K562 (cell line): ENCODE measurements around the gene BZW1. TPM values are rescaled to one million over a fixed set of nuclear protein-coding genes. Genes with fewer than 3 reads are reported as not detected.

ENCODE experiments used
- FOS ChIP-seq: IDR thresholded peaks from 3 replicates; pipeline ENCODE4 v1.6.1; 2011; ENCODE audit not compliant: insufficient read length; ENCODE audit errors: extremely low read depth
- HDAC1 ChIP-seq, 2 experiments: fragments of 450-650 bp; IDR thresholded peaks; 2 replicates each; pipeline ENCODE4 v1.6.1; 2016 to 2017; ENCODE audit warnings: inconsistent platforms in 1 of 2, mild to moderate bottlenecking in 1 of 2, moderate library complexity in 1 of 2
- ILK ChIP-seq: fragments of 450-650 bp; IDR thresholded peaks from 2 replicates; pipeline ENCODE4 v1.6.1; 2016; ENCODE audit warnings: missing genetic modification characterization, low read depth, mild to moderate bottlenecking, missing compliant biosample characterization, moderate library complexity, borderline replicate concordance
- JUND ChIP-seq, 2 experiments: IDR thresholded peaks; 2 replicates in 1 of 2; 3 replicates in 1 of 2; pipeline ENCODE4 v1.6.1; 2011; ENCODE audit warnings: borderline replicate concordance in 2 of 2, low read depth in 2 of 2, low read length in 2 of 2, improper control_type of control experiment in 1 of 2, missing biosample characterization in 1 of 2, missing genetic modification characterization in 1 of 2, missing genetic modification reagents in 1 of 2
- KDM2B ChIP-seq: fragments of 250-450 bp; sonication (Bioruptor Pico); IDR thresholded peaks from 2 replicates; pipeline ENCODE4 v1.8.0; 2021; ENCODE audit warnings: mild to moderate bottlenecking, moderate library complexity
- KLF16 ChIP-seq: IDR thresholded peaks from 2 replicates; pipeline ENCODE4 v1.6.1; 2016; ENCODE audit warnings: antibody characterized with exemption
- MED1 ChIP-seq: sonication (generic); formaldehyde crosslinking; IDR thresholded peaks from 2 replicates; pipeline ENCODE4 v1.8.1; 2023; ENCODE audit warnings: missing genetic modification reagents, borderline replicate concordance
- NFRKB ChIP-seq: fragments of 450-650 bp; IDR thresholded peaks from 2 replicates; pipeline ENCODE4 v1.6.1; 2016; ENCODE audit warnings: low read depth
- PHF20 ChIP-seq: fragments of 450-650 bp; IDR thresholded peaks from 2 replicates; pipeline ENCODE4 v1.6.1; 2018; ENCODE audit not compliant: partially characterized antibody
- POLR2B ChIP-seq: fragments of 450-650 bp; IDR thresholded peaks from 2 replicates; pipeline ENCODE4 v1.6.1; 2018; ENCODE audit warnings: low read depth; ENCODE audit not compliant: partially characterized antibody
- PYGO2 ChIP-seq: fragments of 450-650 bp; IDR thresholded peaks from 2 replicates; pipeline ENCODE4 v1.6.1; 2016; ENCODE audit warnings: mild to moderate bottlenecking, missing genetic modification characterization, moderate library complexity, missing compliant biosample characterization
- RBBP5 ChIP-seq: fragments of 200-600 bp; sonication (generic); IDR thresholded peaks from 2 replicates; pipeline ENCODE4 v1.6.1; 2012; ENCODE audit warnings: borderline replicate concordance, mild to moderate bottlenecking, low read length, control low read depth, inconsistent platforms; ENCODE audit not compliant: insufficient read depth, poor library complexity, severe bottlenecking
- SAP30 ChIP-seq: fragments of 200-600 bp; sonication (generic); IDR thresholded peaks from 2 replicates; pipeline ENCODE4 v1.6.1; 2012; ENCODE audit warnings: borderline replicate concordance, low read depth, mild to moderate bottlenecking, moderate library complexity, low read length, control low read depth, inconsistent platforms; ENCODE audit not compliant: insufficient read depth, poor library complexity, severe bottlenecking
- SETDB1 ChIP-seq: IDR thresholded peaks from one replicate; pipeline ENCODE4 v1.6.1; 2012; ENCODE audit warnings: low read length, control low read depth, inconsistent platforms
- SIRT6 ChIP-seq: IDR thresholded peaks from one replicate; pipeline ENCODE4 v1.6.1; 2012; ENCODE audit warnings: low read depth, mild to moderate bottlenecking, control low read depth, inconsistent platforms, low read length, moderate library complexity
- TFAM ChIP-seq: fragments of 250-450 bp; sonication (Bioruptor Pico); conservative IDR thresholded peaks from 2 replicates; pipeline ENCODE4 v1.5.0; 2021; ENCODE audit warnings: mild to moderate bottlenecking, moderate library complexity
- THRA ChIP-seq: fragments of 450-650 bp; IDR thresholded peaks from 2 replicates; pipeline ENCODE4 v1.6.1; 2017; ENCODE audit warnings: mild to moderate bottlenecking, moderate library complexity
- ZBTB8A ChIP-seq: fragments of 450-650 bp; IDR thresholded peaks from 2 replicates; pipeline ENCODE4 v1.6.1; 2018; ENCODE audit warnings: mild to moderate bottlenecking, moderate library complexity; ENCODE audit not compliant: partially characterized antibody
- ZKSCAN8 ChIP-seq: fragments of 200-800 bp; sonication (Bioruptor generic); IDR thresholded peaks from 2 replicates; pipeline ENCODE4 v1.6.1; 2016; ENCODE audit warnings: missing genetic modification characterization, missing compliant biosample characterization
- ZNF12 ChIP-seq: sonication (generic); formaldehyde crosslinking; IDR thresholded peaks from 2 replicates; pipeline ENCODE4 v1.4.0; 2020; ENCODE audit warnings: mild to moderate bottlenecking, missing genetic modification reagents
- ZNF146 ChIP-seq: IDR thresholded peaks from one replicate; pipeline ENCODE4 v1.6.1; 2018; ENCODE audit warnings: missing compliant biosample characterization; ENCODE audit not compliant: unreplicated experiment
- ZNF311 ChIP-seq: fragments of 250-450 bp; sonication (Bioruptor Pico); IDR thresholded peaks from 2 replicates; pipeline ENCODE4 v1.4.0; 2020; ENCODE audit warnings: mild to moderate bottlenecking, moderate library complexity
- ZNF717 ChIP-seq: fragments of 250-450 bp; sonication (Bioruptor Pico); IDR thresholded peaks from 2 replicates; pipeline ENCODE4 v1.5.0; 2021
- polyA plus RNA-seq, 8 experiments: library from polyadenylated mRNA; depleted of rRNA in 4 of 8; stranded (reverse) in 5 of 8; unstranded in 3 of 8; fragments of >200 nt; fragmentation: Nextera tagmentation in 2 of 8; fragmentation: Illumina TruSeq in 1 of 8; extraction: Ambion mirVana in 2 of 8; extraction: Trizol in 1 of 8; gene quantifications; 2 replicates each; pipeline versions ENCODE4 v1.2.1 to v1.2.3, GENCODE V29; 2011 to 2014; ENCODE audit warnings: inconsistent platforms in 1 of 8, missing spikeins in 1 of 8
- total RNA-seq, 7 experiments: library from RNA; depleted of rRNA in 6 of 7; stranded (reverse); fragments of >200 nt in 6 of 7; fragmentation: Illumina TruSeq in 2 of 7; extraction: Trizol in 2 of 7; gene quantifications; 2 replicates each; pipeline versions ENCODE4 v1.2.1 to v1.2.3, GENCODE V29; 2011 to 2021; ENCODE audit warnings: low replicate concordance in 1 of 7
- TF ChIP-seq, protein P1 (sequence below): sonication (generic); formaldehyde crosslinking; IDR thresholded peaks from 2 replicates; pipeline ENCODE4 v1.8.0; 2022; ENCODE audit warnings: mild to moderate bottlenecking, missing genetic modification reagents
- TF ChIP-seq, protein P2 (sequence below): fragments of 450-650 bp; formaldehyde crosslinking; IDR thresholded peaks from 2 replicates; pipeline ENCODE4 v1.4.0; 2020; ENCODE audit warnings: mild to moderate bottlenecking, moderate library complexity

BZW1 gene
- total and polyA plus RNA-seq, 9 of the 15 experiments (the other 6 are each of a cell fraction or from before 2014, with no cell fraction given): 110 to 244 (median 198) TPM

- peak; percentile 82 for TF ChIP-seq RBBP5
- no peak for TF ChIP-seq ZNF717
- TF ChIP-seq, protein P1, sequence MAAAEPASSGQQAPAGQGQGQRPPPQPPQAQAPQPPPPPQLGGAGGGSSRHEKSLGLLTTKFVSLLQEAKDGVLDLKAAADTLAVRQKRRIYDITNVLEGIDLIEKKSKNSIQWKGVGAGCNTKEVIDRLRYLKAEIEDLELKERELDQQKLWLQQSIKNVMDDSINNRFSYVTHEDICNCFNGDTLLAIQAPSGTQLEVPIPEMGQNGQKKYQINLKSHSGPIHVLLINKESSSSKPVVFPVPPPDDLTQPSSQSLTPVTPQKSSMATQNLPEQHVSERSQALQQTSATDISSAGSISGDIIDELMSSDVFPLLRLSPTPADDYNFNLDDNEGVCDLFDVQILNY (CRISPR knock-in tag): no peak
- peak; percentile 38 for TF ChIP-seq SAP30
- TF ChIP-seq ZBTB8A: no peak
- TF ChIP-seq FOS: no peak
- TF ChIP-seq KDM2B (CRISPR knock-in tag): no peak
- no peak for TF ChIP-seq SIRT6
- no peak for TF ChIP-seq KLF16
- TF ChIP-seq TFAM (CRISPR knock-in tag): no peak
- no peak for TF ChIP-seq ZKSCAN8 (CRISPR knock-in tag)
- peak; percentile 79 for TF ChIP-seq JUND (IDR thresholded peaks at IDR 0.05; ENCODE audit: borderline replicate concordance, low read depth, low read length)
- TF ChIP-seq JUND (tag; IDR thresholded peaks at IDR 0.05; ENCODE audit: borderline replicate concordance, low read depth, low read length): peak; percentile 74; the same call in 2 of the 3 replicates
- TF ChIP-seq MED1 (CRISPR knock-in tag): no peak
- TF ChIP-seq SETDB1: no peak
- no peak for TF ChIP-seq THRA
- TF ChIP-seq ZNF12 (CRISPR knock-in tag): peak; percentile 30; the same call in 1 of the 2 replicates
- no peak; a peak in 2 of 4 replicates for TF ChIP-seq HDAC1 (IDR thresholded peaks at IDR 0.05)
- TF ChIP-seq ZNF311 (CRISPR knock-in tag): no peak
- no peak for TF ChIP-seq PHF20
- no peak for TF ChIP-seq ZNF146 (CRISPR knock-in tag)
- no peak for TF ChIP-seq ILK (tag)
- peak; percentile 95 for TF ChIP-seq POLR2B
- TF ChIP-seq, protein P2, sequence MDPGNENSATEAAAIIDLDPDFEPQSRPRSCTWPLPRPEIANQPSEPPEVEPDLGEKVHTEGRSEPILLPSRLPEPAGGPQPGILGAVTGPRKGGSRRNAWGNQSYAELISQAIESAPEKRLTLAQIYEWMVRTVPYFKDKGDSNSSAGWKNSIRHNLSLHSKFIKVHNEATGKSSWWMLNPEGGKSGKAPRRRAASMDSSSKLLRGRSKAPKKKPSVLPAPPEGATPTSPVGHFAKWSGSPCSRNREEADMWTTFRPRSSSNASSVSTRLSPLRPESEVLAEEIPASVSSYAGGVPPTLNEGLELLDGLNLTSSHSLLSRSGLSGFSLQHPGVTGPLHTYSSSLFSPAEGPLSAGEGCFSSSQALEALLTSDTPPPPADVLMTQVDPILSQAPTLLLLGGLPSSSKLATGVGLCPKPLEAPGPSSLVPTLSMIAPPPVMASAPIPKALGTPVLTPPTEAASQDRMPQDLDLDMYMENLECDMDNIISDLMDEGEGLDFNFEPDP (CRISPR knock-in tag): no peak
- TF ChIP-seq PYGO2 (tag): no peak
- peak; percentile 93 for TF ChIP-seq NFRKB
Measured at GRCh38 chr2:200864176-200865034, 52.7 kb downstream of the BZW1 start, which contains the start of gene CLK1 (continued).
